ENCODE data around the gene GAGE10. TPM values are rescaled to one million over a fixed set of nuclear protein-coding genes. Genes with fewer than 3 reads are reported as not detected.
A peak's percentile ranks its signal among the peaks of the same experiment; 100 is the strongest.

GAGE10 gene
- total RNA-seq, 2 donors from 2014 or later: not detected

- no peak for DNase-seq (ENCODE audit: low spot score)
- Histone ChIP-seq H3K4me3 (peak overlapping the region; percentile 54 to 57), H3K36me3 (no peaks in the 10 kb centered on the region), H3K27ac (peak overlapping the region; percentile 89 to 92), H3K27me3 (replicated peaks; ENCODE audit: insufficient read depth) (no peaks in the 10 kb centered on the region), H3K9me3 (no peaks in the 10 kb centered on the region), H3K4me1 (replicated peaks) (no peaks in the 10 kb centered on the region)
- intact Hi-C loops (cut with DNase I): no loop called here
- TF ChIP-seq CTCF (IDR thresholded peaks at IDR 0.05) (no peak), POLR2A (IDR thresholded peaks at IDR 0.05) (no peak), POLR2AphosphoS5 (IDR thresholded peaks at IDR 0.05) (no peak)
- WGBS: 83% methylated on average over 5 of the region's 66 CpGs
Observed at GRCh38 chrX:49270249-49270921, 33.1 kb upstream of the GAGE10 start.

GRCh38 chrX:49271341-49271740 is 32.1 kb upstream of the GAGE10 start:
- Histone ChIP-seq H3K27me3 (replicated peaks; ENCODE audit: insufficient read depth) (no peaks in the 10 kb centered on the region), H3K4me1 (replicated peaks) (no peaks in the 10 kb centered on the region), H3K4me3 (no peak overlapping the region), H3K27ac (no peak overlapping the region), H3K36me3 (no peaks in the 10 kb centered on the region), H3K9me3 (no peaks in the 10 kb centered on the region)
- TF ChIP-seq CTCF (IDR thresholded peaks at IDR 0.05) (no peak), POLR2AphosphoS5 (IDR thresholded peaks at IDR 0.05) (no peak), POLR2A (IDR thresholded peaks at IDR 0.05) (no peak)
- 51% methylated on average over 2 of the region's 2 CpGs for WGBS
- no peak for DNase-seq (ENCODE audit: low spot score)
- intact Hi-C loops (cut with DNase I): no loop called here

GRCh38 chrX:49272421-49272820 is 31.0 kb upstream of the GAGE10 start:
- Histone ChIP-seq H3K27ac (no peak overlapping the region), H3K4me1 (replicated peaks) (no peaks in the 10 kb centered on the region), H3K4me3 (no peak overlapping the region), H3K27me3 (replicated peaks; ENCODE audit: insufficient read depth) (no peaks in the 10 kb centered on the region), H3K36me3 (no peaks in the 10 kb centered on the region), H3K9me3 (no peaks in the 10 kb centered on the region)
- intact Hi-C loops (cut with DNase I): no loop called here
- WGBS: 55% methylated on average over 6 of the region's 6 CpGs
- TF ChIP-seq CTCF (IDR thresholded peaks at IDR 0.05) (no peak), POLR2AphosphoS5 (IDR thresholded peaks at IDR 0.05) (no peak), POLR2A (IDR thresholded peaks at IDR 0.05) (no peak)
- no peak for DNase-seq (ENCODE audit: low spot score)

GRCh38 chrX:49273181-49273727 is 30.2 kb upstream of the GAGE10 start:
- Histone ChIP-seq H3K4me3 (no peak overlapping the region), H3K27me3 (replicated peaks; ENCODE audit: insufficient read depth) (no peaks in the 10 kb centered on the region), H3K27ac (no peak overlapping the region), H3K36me3 (no peaks in the 10 kb centered on the region), H3K4me1 (replicated peaks) (no peaks in the 10 kb centered on the region), H3K9me3 (no peaks in the 10 kb centered on the region)
- WGBS: 55% methylated on average over 8 of the region's 8 CpGs
- DNase-seq (ENCODE audit: low spot score): no peak
- TF ChIP-seq POLR2AphosphoS5 (IDR thresholded peaks at IDR 0.05): no peak
- intact Hi-C loops (cut with DNase I): no loop called here

DNA sequence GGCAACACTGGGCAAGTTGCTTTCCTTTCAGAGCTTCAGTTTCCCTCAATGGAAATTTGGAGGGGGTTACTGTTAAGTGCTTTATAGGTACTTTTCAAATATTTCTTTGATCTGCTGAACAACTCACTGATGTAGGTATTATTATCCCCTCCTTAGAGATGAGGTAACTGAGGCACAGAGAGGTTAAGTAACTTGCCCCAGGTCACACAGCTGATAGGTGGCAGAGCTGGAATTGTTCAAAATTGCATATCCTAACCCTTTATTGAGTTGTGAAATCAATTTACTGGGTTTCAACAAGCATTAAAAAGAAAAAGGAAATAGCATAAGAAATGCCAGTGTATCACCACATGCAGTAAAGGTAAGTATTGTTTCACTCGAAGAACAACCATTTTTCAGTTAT is 27.2 kb upstream of the GAGE10 start:
- no peak for DNase-seq (ENCODE audit: low spot score)
- no peak for TF ChIP-seq POLR2A (IDR thresholded peaks at IDR 0.05)
- no peaks in the 10 kb centered on the region for H3K36me3 ChIP-seq
- no peak overlapping the region for H3K27ac ChIP-seq
- intact Hi-C loops (cut with DNase I): no loop called here
- H3K9me3 ChIP-seq: no peaks in the 10 kb centered on the region
- no peaks in the 10 kb centered on the region for H3K27me3 ChIP-seq (replicated peaks; ENCODE audit: insufficient read depth)
- H3K4me1 ChIP-seq (replicated peaks): no peaks in the 10 kb centered on the region
- no peak overlapping the region for H3K4me3 ChIP-seq
- 38% methylated on average over 1 of the region's 1 CpG for WGBS

Data from prostate gland (tissue), 2 donors.